ENCODE data around the gene LRRC23.
"Not testable (repeated sequence)": the region's sequence is repeated elsewhere in the genome, so short reads cannot be mapped to it uniquely, and the experiment has no call there.

DNA sequence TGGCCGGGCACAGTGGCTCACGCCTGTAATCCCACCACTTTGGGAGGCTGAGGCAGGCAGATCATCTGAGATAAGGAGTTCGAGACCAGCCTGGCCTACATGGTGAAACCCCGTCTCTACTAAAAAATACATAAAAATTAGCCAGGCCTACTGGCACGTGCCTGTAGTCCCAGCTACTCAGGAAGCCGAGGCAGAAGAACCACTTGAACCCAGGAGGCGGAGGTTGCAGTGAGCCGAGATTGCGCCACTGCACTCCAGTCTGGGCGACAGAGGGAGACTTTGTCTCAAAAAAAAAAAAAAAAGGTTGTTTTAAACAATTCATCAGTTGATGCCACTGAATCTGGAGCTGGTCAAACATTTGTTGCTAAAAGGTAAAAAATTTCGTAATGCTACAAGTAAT is 24.8 kb upstream of the LRRC23 start:
- TF ChIP-seq, protein P1, sequence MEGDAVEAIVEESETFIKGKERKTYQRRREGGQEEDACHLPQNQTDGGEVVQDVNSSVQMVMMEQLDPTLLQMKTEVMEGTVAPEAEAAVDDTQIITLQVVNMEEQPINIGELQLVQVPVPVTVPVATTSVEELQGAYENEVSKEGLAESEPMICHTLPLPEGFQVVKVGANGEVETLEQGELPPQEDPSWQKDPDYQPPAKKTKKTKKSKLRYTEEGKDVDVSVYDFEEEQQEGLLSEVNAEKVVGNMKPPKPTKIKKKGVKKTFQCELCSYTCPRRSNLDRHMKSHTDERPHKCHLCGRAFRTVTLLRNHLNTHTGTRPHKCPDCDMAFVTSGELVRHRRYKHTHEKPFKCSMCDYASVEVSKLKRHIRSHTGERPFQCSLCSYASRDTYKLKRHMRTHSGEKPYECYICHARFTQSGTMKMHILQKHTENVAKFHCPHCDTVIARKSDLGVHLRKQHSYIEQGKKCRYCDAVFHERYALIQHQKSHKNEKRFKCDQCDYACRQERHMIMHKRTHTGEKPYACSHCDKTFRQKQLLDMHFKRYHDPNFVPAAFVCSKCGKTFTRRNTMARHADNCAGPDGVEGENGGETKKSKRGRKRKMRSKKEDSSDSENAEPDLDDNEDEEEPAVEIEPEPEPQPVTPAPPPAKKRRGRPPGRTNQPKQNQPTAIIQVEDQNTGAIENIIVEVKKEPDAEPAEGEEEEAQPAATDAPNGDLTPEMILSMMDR (IDR thresholded peaks at IDR 0.05), result not testable (repeated sequence)
- TF ChIP-seq EZH2 (IDR thresholded peaks at IDR 0.05), result not testable (repeated sequence)

Measured in neural progenitor cell (in vitro differentiated cells).